ENCODE data around the gene MPPED1.

The MPPED1 gene

GRCh38 chr22:43417555-43417954, 5.7 kb downstream of the MPPED1 start:
- peaks cover 45 to 74% of the 10 kb centered on the region in 2 experiments for H3K27me3 ChIP-seq (ENCODE audit: control insufficient read depth in 1 of 2, insufficient read depth in 1 of 2, low read length in 2 of 2)
- H2AK5ac ChIP-seq (ENCODE audit: low read length, severe bottlenecking), result no peak overlapping the region
- H2BK120ac ChIP-seq (ENCODE audit: low read depth, low read length), result no peak overlapping the region
- H2BK5ac ChIP-seq (ENCODE audit: low read depth, low read length, poor library complexity, severe bottlenecking), result no peak overlapping the region
- H2AFZ ChIP-seq (ENCODE audit: low read depth, low read length), result no peak overlapping the region
- no peak overlapping the region for H3K18ac ChIP-seq (ENCODE audit: low read depth in 1 of 2, low read length in 2 of 2)
- H3K36me3 ChIP-seq (ENCODE audit: control insufficient read depth in 1 of 2, insufficient read depth in 2 of 2, low read depth in 1 of 2, low read length in 2 of 2), result no peaks in the 10 kb centered on the region
- no peak overlapping the region for H4K8ac ChIP-seq (ENCODE audit: low read length)
- H3K27ac ChIP-seq (ENCODE audit: low read length, poor library complexity, severe bottlenecking), result no peak overlapping the region
- no peak overlapping the region for H3K4ac ChIP-seq (ENCODE audit: low read depth in 1 of 2, low read length in 2 of 2)
- no peak overlapping the region for H3K14ac ChIP-seq (ENCODE audit: low read length in 2 of 2)
- 86% methylated on average over 10 of the region's 11 CpGs for WGBS
- H2BK12ac ChIP-seq (ENCODE audit: low read length in 2 of 2), result no peak overlapping the region
- no peak overlapping the region for H4K91ac ChIP-seq (ENCODE audit: low read length)
- no peak overlapping the region for H3K4me2 ChIP-seq (ENCODE audit: low read length, poor library complexity, severe bottlenecking)
- H3K9ac ChIP-seq (ENCODE audit: low read length), result no peak overlapping the region
- no peaks in the 10 kb centered on the region for H3K79me1 ChIP-seq (replicated peaks; ENCODE audit: low read length, poor library complexity, severe bottlenecking)
- no peaks in the 10 kb centered on the region for H3K9me3 ChIP-seq (ENCODE audit: control insufficient read depth, low read length)
- H3K4me3 ChIP-seq (ENCODE audit: insufficient read depth in 1 of 2, low read depth in 1 of 2, low read length in 2 of 2), result no peak overlapping the region
- H3K4me1 ChIP-seq (ENCODE audit: control insufficient read depth, insufficient read depth, low read depth, low read length), result no peaks in the 10 kb centered on the region
- H3K23ac ChIP-seq (ENCODE audit: low read length in 2 of 2), result no peak overlapping the region
- H2BK15ac ChIP-seq (ENCODE audit: low read depth, poor library complexity, severe bottlenecking), result no peak overlapping the region
- no peak for DNase-seq

DNA sequence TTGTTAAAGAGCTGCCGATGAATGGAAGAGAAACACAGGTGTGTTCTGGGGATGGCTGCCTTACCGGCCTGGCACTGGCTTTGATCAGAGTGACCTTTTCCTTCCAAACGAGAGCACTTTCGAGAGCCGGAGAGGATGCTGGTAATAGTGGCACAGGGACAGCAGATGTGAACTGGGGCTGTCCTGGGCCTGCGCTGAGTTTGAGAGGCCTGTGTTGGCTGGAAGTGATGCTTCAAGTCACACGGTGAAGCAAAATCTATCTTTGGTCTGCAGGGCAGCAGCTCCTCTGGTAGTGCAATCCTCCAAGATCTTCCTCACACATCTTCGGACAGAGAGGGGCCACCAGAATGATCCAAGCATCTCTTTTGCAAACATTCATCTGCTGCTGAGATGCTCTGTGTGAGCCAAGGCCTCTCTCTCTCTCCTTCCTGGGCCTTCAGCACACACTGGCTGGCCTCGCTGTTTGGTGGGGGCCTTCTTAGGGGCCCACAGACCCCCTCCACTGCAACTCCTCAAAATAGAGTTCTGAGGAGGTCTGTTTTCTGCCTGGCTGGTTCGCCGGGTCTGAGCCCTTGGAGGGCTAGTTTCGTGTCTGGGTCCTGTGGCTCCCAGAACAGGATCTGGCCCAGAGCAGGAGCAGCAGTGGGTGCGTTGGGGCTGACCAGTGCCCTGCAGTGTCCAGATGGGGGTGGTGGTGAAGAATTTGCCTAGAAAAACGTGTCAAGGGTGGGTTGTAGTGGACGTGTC, 6.4 kb downstream of the MPPED1 start:
- no peak overlapping the region for H3K27ac ChIP-seq (ENCODE audit: low read length, poor library complexity, severe bottlenecking)
- H3K4ac ChIP-seq (ENCODE audit: low read depth in 1 of 2, low read length in 2 of 2), result no peak overlapping the region
- no peak overlapping the region for H2BK12ac ChIP-seq (ENCODE audit: low read length in 2 of 2)
- H3K4me1 ChIP-seq (ENCODE audit: control insufficient read depth, insufficient read depth, low read depth, low read length), result no peaks in the 10 kb centered on the region
- no peak overlapping the region for H3K18ac ChIP-seq (ENCODE audit: low read depth in 1 of 2, low read length in 2 of 2)
- WGBS, result 75% methylated on average over 15 of the region's 15 CpGs
- no peaks in the 10 kb centered on the region for H3K9me3 ChIP-seq (ENCODE audit: control insufficient read depth, low read length)
- H2BK5ac ChIP-seq (ENCODE audit: low read depth, low read length, poor library complexity, severe bottlenecking), result no peak overlapping the region
- no peak overlapping the region for H2BK15ac ChIP-seq (ENCODE audit: low read depth, poor library complexity, severe bottlenecking)
- no peak overlapping the region for H2AK5ac ChIP-seq (ENCODE audit: low read length, severe bottlenecking)
- H3K14ac ChIP-seq (ENCODE audit: low read length in 2 of 2), result no peak overlapping the region
- no peak overlapping the region for H3K9ac ChIP-seq (ENCODE audit: low read length)
- no peak overlapping the region for H4K91ac ChIP-seq (ENCODE audit: low read length)
- H3K4me2 ChIP-seq (ENCODE audit: low read length, poor library complexity, severe bottlenecking), result no peak overlapping the region
- peaks cover 38 to 73% of the 10 kb centered on the region in 2 experiments for H3K27me3 ChIP-seq (ENCODE audit: control insufficient read depth in 1 of 2, insufficient read depth in 1 of 2, low read length in 2 of 2)
- H3K36me3 ChIP-seq (ENCODE audit: control insufficient read depth in 1 of 2, insufficient read depth in 2 of 2, low read depth in 1 of 2, low read length in 2 of 2), result no peaks in the 10 kb centered on the region
- H3K79me1 ChIP-seq (replicated peaks; ENCODE audit: low read length, poor library complexity, severe bottlenecking), result no peaks in the 10 kb centered on the region
- no peak overlapping the region for H2BK120ac ChIP-seq (ENCODE audit: low read depth, low read length)
- no peak overlapping the region for H2AFZ ChIP-seq (ENCODE audit: low read depth, low read length)
- DNase-seq, result no peak
- no peak overlapping the region for H3K23ac ChIP-seq (ENCODE audit: low read length in 2 of 2)
- H4K8ac ChIP-seq (ENCODE audit: low read length), result no peak overlapping the region
- no peak overlapping the region for H3K4me3 ChIP-seq (ENCODE audit: insufficient read depth in 1 of 2, low read depth in 1 of 2, low read length in 2 of 2)

GRCh38 chr22:43419371-43420080, 7.7 kb downstream of the MPPED1 start:
- no peaks in the 10 kb centered on the region for H3K4me1 ChIP-seq (ENCODE audit: control insufficient read depth, insufficient read depth, low read depth, low read length)
- H4K91ac ChIP-seq (ENCODE audit: low read length), result no peak overlapping the region
- H3K79me1 ChIP-seq (replicated peaks; ENCODE audit: low read length, poor library complexity, severe bottlenecking), result no peaks in the 10 kb centered on the region
- no peak overlapping the region for H2AK5ac ChIP-seq (ENCODE audit: low read length, severe bottlenecking)
- H3K18ac ChIP-seq (ENCODE audit: low read depth in 1 of 2, low read length in 2 of 2), result no peak overlapping the region
- H2AFZ ChIP-seq (ENCODE audit: low read depth, low read length), result no peak overlapping the region
- H2BK5ac ChIP-seq (ENCODE audit: low read depth, low read length, poor library complexity, severe bottlenecking), result no peak overlapping the region
- no peak overlapping the region for H4K8ac ChIP-seq (ENCODE audit: low read length)
- no peak overlapping the region for H3K27ac ChIP-seq (ENCODE audit: low read length, poor library complexity, severe bottlenecking)
- H3K23ac ChIP-seq (ENCODE audit: low read length in 2 of 2), result no peak overlapping the region
- no peaks in the 10 kb centered on the region for H3K36me3 ChIP-seq (ENCODE audit: control insufficient read depth in 1 of 2, insufficient read depth in 2 of 2, low read depth in 1 of 2, low read length in 2 of 2)
- no peak overlapping the region for H3K14ac ChIP-seq (ENCODE audit: low read length in 2 of 2)
- peaks cover 26 to 73% of the 10 kb centered on the region in 2 experiments for H3K27me3 ChIP-seq (ENCODE audit: control insufficient read depth in 1 of 2, insufficient read depth in 1 of 2, low read length in 2 of 2)
- DNase-seq, result no peak
- no peak overlapping the region for H2BK120ac ChIP-seq (ENCODE audit: low read depth, low read length)
- H3K4me2 ChIP-seq (ENCODE audit: low read length, poor library complexity, severe bottlenecking), result no peak overlapping the region
- H3K4me3 ChIP-seq (ENCODE audit: insufficient read depth in 1 of 2, low read depth in 1 of 2, low read length in 2 of 2), result no peak overlapping the region
- H3K9ac ChIP-seq (ENCODE audit: low read length), result no peak overlapping the region
- no peak overlapping the region for H2BK12ac ChIP-seq (ENCODE audit: low read length in 2 of 2)
- H3K4ac ChIP-seq (ENCODE audit: low read depth in 1 of 2, low read length in 2 of 2), result no peak overlapping the region
- no peaks in the 10 kb centered on the region for H3K9me3 ChIP-seq (ENCODE audit: control insufficient read depth, low read length)
- 81% methylated on average over 11 of the region's 13 CpGs for WGBS
- H2BK15ac ChIP-seq (ENCODE audit: low read depth, poor library complexity, severe bottlenecking), result no peak overlapping the region

GRCh38 chr22:43421046-43421665, 9.3 kb downstream of the MPPED1 start:
- Histone ChIP-seq H2BK12ac (ENCODE audit: low read length in 2 of 2) (no peak overlapping the region), H2BK5ac (ENCODE audit: low read depth, low read length, poor library complexity, severe bottlenecking) (no peak overlapping the region), H3K23ac (ENCODE audit: low read length in 2 of 2) (no peak overlapping the region), H3K36me3 (ENCODE audit: control insufficient read depth in 1 of 2, insufficient read depth in 2 of 2, low read depth in 1 of 2, low read length in 2 of 2) (no peaks in the 10 kb centered on the region), H3K27ac (ENCODE audit: low read length, poor library complexity, severe bottlenecking) (no peak overlapping the region), H3K9ac (ENCODE audit: low read length) (no peak overlapping the region), H3K79me1 (replicated peaks; ENCODE audit: low read length, poor library complexity, severe bottlenecking) (no peaks in the 10 kb centered on the region), H3K9me3 (ENCODE audit: control insufficient read depth, low read length) (no peaks in the 10 kb centered on the region), H4K8ac (ENCODE audit: low read length) (no peak overlapping the region), H3K18ac (ENCODE audit: low read depth in 1 of 2, low read length in 2 of 2) (no peak overlapping the region), H2BK15ac (ENCODE audit: low read depth, poor library complexity, severe bottlenecking) (no peak overlapping the region), H3K27me3 (ENCODE audit: control insufficient read depth in 1 of 2, insufficient read depth in 1 of 2, low read length in 2 of 2) (peaks cover 21 to 72% of the 10 kb centered on the region in 2 experiments), H3K4me3 (ENCODE audit: insufficient read depth in 1 of 2, low read depth in 1 of 2, low read length in 2 of 2) (no peak overlapping the region), H3K14ac (ENCODE audit: low read length in 2 of 2) (no peak overlapping the region), H2AK5ac (ENCODE audit: low read length, severe bottlenecking) (no peak overlapping the region), H3K4me2 (ENCODE audit: low read length, poor library complexity, severe bottlenecking) (no peak overlapping the region), H2AFZ (ENCODE audit: low read depth, low read length) (no peak overlapping the region), H2BK120ac (ENCODE audit: low read depth, low read length) (no peak overlapping the region), H4K91ac (ENCODE audit: low read length) (no peak overlapping the region), H3K4me1 (ENCODE audit: control insufficient read depth, insufficient read depth, low read depth, low read length) (no peaks in the 10 kb centered on the region), H3K4ac (ENCODE audit: low read depth in 1 of 2, low read length in 2 of 2) (no peak overlapping the region)
- WGBS, result 86% methylated on average over 35 of the region's 36 CpGs
- DNase-seq, result no peak
